ENCODE measurements around the gene TFDP2. TPM values are rescaled to one million over a fixed set of nuclear protein-coding genes. Genes with fewer than 3 reads are reported as not detected.

TFDP2 gene
- total RNA-seq, 1 experiment from 2014 or later = 55.4 TPM

DNA sequence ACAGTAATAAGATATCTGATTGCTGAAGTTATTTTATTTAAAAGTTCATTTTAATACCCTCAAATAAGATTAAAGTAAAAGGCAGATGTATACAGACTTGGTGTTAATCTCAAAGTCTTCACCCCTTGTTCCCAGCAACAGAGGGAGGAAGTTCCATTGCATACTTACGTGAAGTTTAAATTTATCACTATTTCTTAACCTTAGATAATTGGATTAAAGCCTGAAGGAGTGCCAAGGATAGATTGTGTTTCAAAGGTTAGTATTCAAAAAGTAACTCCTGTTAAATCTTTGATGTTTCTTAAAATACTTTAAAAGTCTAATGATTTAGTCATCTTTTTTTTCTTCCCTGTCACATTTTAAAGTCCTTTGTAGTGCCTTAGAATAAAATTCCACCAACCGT lies 233.6 kb downstream of the TFDP2 start:
- no peak overlapping the region for H3K4me2 ChIP-seq (ENCODE audit: low read length)
- H3K79me2 ChIP-seq (ENCODE audit: insufficient read depth, low read length) = peaks cover 21% of the 10 kb centered on the region; the same call in 1 of the 2 replicates
- H3K4me1 ChIP-seq (ENCODE audit: control insufficient read depth in 1 of 2, insufficient read depth in 2 of 2, low read length in 2 of 2) = no peaks in the 10 kb centered on the region
- ChIA-PET POLR2A (no interaction called here), RAD21 (ENCODE audit: low non-redundant PET in 1 of 2, low total read pairs in 2 of 2, uncharacterized antibody in 2 of 2, unreplicated experiment in 2 of 2) (no interaction called here), CTCF (no interaction called here)
- intact Hi-C loops (cut with micrococcal nuclease) = loop anchor here (10.0 kb wide), 1 partner anchor 271 kb away; no protein-coding TSS in a partner anchor
- H2AFZ ChIP-seq (ENCODE audit: low read depth, low read length, poor library complexity, severe bottlenecking) = no peak overlapping the region
- no peak overlapping the region for H3K9ac ChIP-seq (ENCODE audit: low read length)
- no peak for TF ChIP-seq CEBPB (IDR thresholded peaks at IDR 0.05; ENCODE audit: low read depth)
- TF ChIP-seq ZBTB33 (IDR thresholded peaks at IDR 0.05; ENCODE audit: extremely low read depth, insufficient replicate concordance, low read length) = no peak
- TF ChIP-seq RAD21 (IDR thresholded peaks at IDR 0.05; ENCODE audit: low read depth) = no peak
- TF ChIP-seq EZH2 (IDR thresholded peaks at IDR 0.05) = no peak
- H3K9me2 ChIP-seq (ENCODE audit: insufficient read depth) = no peaks in the 10 kb centered on the region
- no TSS peak for BruUV-seq (replicated peaks)
- H3K27ac ChIP-seq (ENCODE audit: low read depth, low read length) = no peak overlapping the region
- no peak for DNase-seq (ENCODE audit: low read depth, low spot score)
- no peak for ATAC-seq
- no peaks in the 10 kb centered on the region for H3K27me3 ChIP-seq (ENCODE audit: insufficient read depth, low read length)
- no peaks in the 10 kb centered on the region for H4K20me1 ChIP-seq (ENCODE audit: insufficient read depth)
- H3K4me3 ChIP-seq (replicated peaks in 1 of 2; ENCODE audit: low read depth in 1 of 2, low read length in 2 of 2) = no peak overlapping the region
- H3K36me3 ChIP-seq (ENCODE audit: control insufficient read depth in 1 of 2, insufficient read depth in 2 of 2, low read length in 2 of 2) = peaks cover 48 to 49% of the 10 kb centered on the region in 2 experiments; a peak in 3 of 4 replicates
- H3K9me3 ChIP-seq (ENCODE audit: control insufficient read depth in 1 of 2, insufficient read depth in 1 of 2, low read depth in 1 of 2, low read length in 2 of 2) = no peaks in the 10 kb centered on the region

DNA sequence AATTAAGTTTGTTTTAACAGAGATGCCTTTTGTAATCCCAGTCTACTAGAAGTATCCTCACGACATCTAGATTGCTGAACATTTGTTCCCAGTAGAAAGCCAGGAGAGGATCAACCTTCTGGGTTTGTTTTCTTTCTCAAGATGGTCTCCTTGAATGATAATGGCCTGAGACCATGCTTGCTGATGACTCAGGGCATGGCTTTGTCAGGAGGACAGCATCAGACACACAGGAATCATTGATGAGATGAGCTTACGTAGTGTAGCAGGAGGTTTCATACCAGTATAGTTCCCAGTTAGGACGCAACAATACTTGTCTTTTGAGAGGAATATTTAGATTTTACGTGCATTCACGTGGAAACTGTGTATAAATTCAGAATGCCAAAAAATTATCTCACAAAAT lies 234.3 kb downstream of the TFDP2 start:
- Histone ChIP-seq H3K9ac (ENCODE audit: low read length) (no peak overlapping the region), H3K27me3 (ENCODE audit: insufficient read depth, low read length) (no peaks in the 10 kb centered on the region), H2AFZ (ENCODE audit: low read depth, low read length, poor library complexity, severe bottlenecking) (no peak overlapping the region), H3K9me3 (ENCODE audit: control insufficient read depth in 1 of 2, insufficient read depth in 1 of 2, low read depth in 1 of 2, low read length in 2 of 2) (no peaks in the 10 kb centered on the region), H3K27ac (ENCODE audit: low read depth, low read length) (no peak overlapping the region), H3K4me3 (replicated peaks in 1 of 2; ENCODE audit: low read depth in 1 of 2, low read length in 2 of 2) (no peak overlapping the region), H3K9me2 (ENCODE audit: insufficient read depth) (no peaks in the 10 kb centered on the region), H3K4me1 (ENCODE audit: control insufficient read depth in 1 of 2, insufficient read depth in 2 of 2, low read length in 2 of 2) (no peaks in the 10 kb centered on the region), H3K36me3 (ENCODE audit: control insufficient read depth in 1 of 2, insufficient read depth in 2 of 2, low read length in 2 of 2) (peaks cover 42 to 50% of the 10 kb centered on the region in 2 experiments; a peak in 3 of 4 replicates), H3K4me2 (ENCODE audit: low read length) (no peak overlapping the region), H4K20me1 (ENCODE audit: insufficient read depth) (no peaks in the 10 kb centered on the region), H3K79me2 (ENCODE audit: insufficient read depth, low read length) (peaks cover 21% of the 10 kb centered on the region; the same call in 1 of the 2 replicates)
- DNase-seq (ENCODE audit: low read depth, low spot score) (no peak), ATAC-seq (no peak)
- POLR2A ChIA-PET = no interaction called here
- intact Hi-C loops (cut with micrococcal nuclease) = loop anchor here (10.0 kb wide), 1 partner anchor 270 kb away; no protein-coding TSS in a partner anchor
- RAD21 ChIA-PET (ENCODE audit: low non-redundant PET in 1 of 2, low total read pairs in 2 of 2, uncharacterized antibody in 2 of 2, unreplicated experiment in 2 of 2) = no interaction called here
- CTCF ChIA-PET = no interaction called here
- BruUV-seq (replicated peaks) = no TSS peak
- TF ChIP-seq POLR2A (IDR thresholded peaks at IDR 0.05; ENCODE audit: borderline replicate concordance, extremely low read depth, insufficient read depth, insufficient read length) = no peak
- no peak for TF ChIP-seq YY1 (IDR thresholded peaks at IDR 0.05; ENCODE audit: extremely low read depth, insufficient replicate concordance, low read depth, low read length)
- TF ChIP-seq, protein P1, sequence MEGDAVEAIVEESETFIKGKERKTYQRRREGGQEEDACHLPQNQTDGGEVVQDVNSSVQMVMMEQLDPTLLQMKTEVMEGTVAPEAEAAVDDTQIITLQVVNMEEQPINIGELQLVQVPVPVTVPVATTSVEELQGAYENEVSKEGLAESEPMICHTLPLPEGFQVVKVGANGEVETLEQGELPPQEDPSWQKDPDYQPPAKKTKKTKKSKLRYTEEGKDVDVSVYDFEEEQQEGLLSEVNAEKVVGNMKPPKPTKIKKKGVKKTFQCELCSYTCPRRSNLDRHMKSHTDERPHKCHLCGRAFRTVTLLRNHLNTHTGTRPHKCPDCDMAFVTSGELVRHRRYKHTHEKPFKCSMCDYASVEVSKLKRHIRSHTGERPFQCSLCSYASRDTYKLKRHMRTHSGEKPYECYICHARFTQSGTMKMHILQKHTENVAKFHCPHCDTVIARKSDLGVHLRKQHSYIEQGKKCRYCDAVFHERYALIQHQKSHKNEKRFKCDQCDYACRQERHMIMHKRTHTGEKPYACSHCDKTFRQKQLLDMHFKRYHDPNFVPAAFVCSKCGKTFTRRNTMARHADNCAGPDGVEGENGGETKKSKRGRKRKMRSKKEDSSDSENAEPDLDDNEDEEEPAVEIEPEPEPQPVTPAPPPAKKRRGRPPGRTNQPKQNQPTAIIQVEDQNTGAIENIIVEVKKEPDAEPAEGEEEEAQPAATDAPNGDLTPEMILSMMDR (IDR thresholded peaks at IDR 0.05 in 2 of 3, conservative IDR thresholded peaks at IDR 0.05 in 1 of 3; ENCODE audit: borderline replicate concordance in 1 of 3, insufficient read depth in 1 of 3, low read depth in 2 of 3, low read length in 2 of 3) = no peak
- TF ChIP-seq REST (IDR thresholded peaks at IDR 0.05; ENCODE audit: low read depth) = no peak
- no peak for TF ChIP-seq ZNF274 (IDR thresholded peaks at IDR 0.05; ENCODE audit: low read depth, low read length)
- TF ChIP-seq FOSL1 (IDR thresholded peaks at IDR 0.05; ENCODE audit: low read depth) = no peak
- no peak for TF ChIP-seq JUND (IDR thresholded peaks at IDR 0.05)
- no peak for TF ChIP-seq RAD21 (IDR thresholded peaks at IDR 0.05; ENCODE audit: low read depth)
- TF ChIP-seq EZH2 (IDR thresholded peaks at IDR 0.05) = no peak

All from HCT116 (cell line).